Gastrocnemius medialis (tissue), 4 donors: ENCODE measurements around the gene PARD3B.

Experiments used
- CTCF ChIP-seq, 5 experiments: fragments of 450-650 bp in 3 of 5; fragments of 200-600 bp in 2 of 5; sonication (generic) in 2 of 5; IDR thresholded peaks in 4 of 5; conservative IDR thresholded peaks in 1 of 5; 1 replicate in 4 of 5; 2 replicates in 1 of 5; pipeline ENCODE4 v1.5.1; 2016 to 2019; ENCODE audit warnings: antibody characterized with exemption in 5 of 5, mild to moderate bottlenecking in 3 of 5, moderate library complexity in 3 of 5
- POLR2A ChIP-seq, 2 donors: fragments of 450-650 bp; IDR thresholded peaks; one replicate each; pipeline ENCODE4 v1.6.1; 2017; ENCODE audit warnings: antibody characterized with exemption in 2 of 2, mild to moderate bottlenecking in 2 of 2, moderate library complexity in 2 of 2

DNA sequence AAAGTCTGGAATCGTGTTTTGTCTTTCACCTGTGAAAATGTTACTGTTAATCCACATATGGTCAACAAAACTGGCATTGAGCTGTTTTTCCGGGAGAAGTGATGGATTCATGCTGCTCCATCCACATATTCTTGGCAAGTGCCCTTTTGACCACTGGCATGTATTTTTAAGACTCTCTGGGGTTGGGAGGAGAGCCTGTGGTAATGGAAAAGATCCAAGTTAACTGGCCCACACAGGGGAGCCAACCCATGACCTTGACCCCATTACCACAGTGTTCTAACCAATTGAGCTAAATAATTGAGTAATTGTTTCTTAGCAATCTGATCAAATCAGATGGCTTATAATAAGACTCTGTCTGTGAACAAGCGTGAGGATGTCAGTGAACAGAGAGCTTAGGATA, 840.8 kb downstream of the PARD3B start:
- no peak for TF ChIP-seq CTCF (IDR thresholded peaks at IDR 0.05 in 4 of 5, conservative IDR thresholded peaks at IDR 0.05 in 1 of 5)
- TF ChIP-seq POLR2A (IDR thresholded peaks at IDR 0.05): no peak
